Heart left ventricle (tissue), 16 donors: ENCODE measurements around the gene WNK2. TPM values are rescaled to one million over a fixed set of nuclear protein-coding genes. Genes with fewer than 3 reads are reported as not detected.

ENCODE experiments used
- ATAC-seq, 4 donors: fragments of 200-7000 bp; cut with Tn5 transposase; one replicate each; pipeline ENCODE4 v1.9.1; 2020 to 2022; ENCODE audit warnings: moderate library complexity in 4 of 4, mild to moderate bottlenecking in 3 of 4, moderate number of reproducible peaks in 1 of 4
- DNase-seq, 5 donors: peaks; one replicate each; pipeline ENCODE4 v3.0.0-alpha.2; 2020
- H3K27ac ChIP-seq, 12 donors: fragments of 200-600 bp; sonication (generic) in 4 of 12; one replicate each; pipeline versions ENCODE4 v1.5.0 to v1.8.0; 2016 to 2022; ENCODE audit warnings: mild to moderate bottlenecking in 2 of 12
- H3K27me3 ChIP-seq, 9 donors: fragments of 200-600 bp; sonication (generic) in 2 of 9; one replicate each; pipeline versions ENCODE4 v1.5.1 to v1.8.0; 2016 to 2022; ENCODE audit warnings: mild to moderate bottlenecking in 3 of 9
- H3K36me3 ChIP-seq, 9 donors: fragments of 200-600 bp; sonication (generic) in 2 of 9; one replicate each; pipeline versions ENCODE4 v1.5.0 to v1.8.0; 2018 to 2022; ENCODE audit warnings: mild to moderate bottlenecking in 2 of 9
- H3K4me1 ChIP-seq, 12 donors: fragments of 200-600 bp; sonication (generic) in 4 of 12; one replicate each; pipeline versions ENCODE4 v1.5.0 to v1.8.0; 2016 to 2022; ENCODE audit warnings: mild to moderate bottlenecking in 3 of 12
- H3K4me3 ChIP-seq, 12 donors: fragments of 200-600 bp; sonication (generic) in 4 of 12; one replicate each; pipeline versions ENCODE4 v1.5.0 to v1.8.0; 2017 to 2022; ENCODE audit warnings: mild to moderate bottlenecking in 9 of 12, moderate library complexity in 4 of 12
- H3K9me3 ChIP-seq, 12 donors: fragments of 200-600 bp; sonication (generic) in 4 of 12; one replicate each; pipeline versions ENCODE4 v1.5.0 to v1.8.0; 2016 to 2022; ENCODE audit warnings: mild to moderate bottlenecking in 1 of 12
- CTCF ChIP-seq, 12 donors: fragments of 200-600 bp; sonication (generic) in 4 of 12; IDR thresholded peaks; one replicate each; pipeline versions ENCODE4 v1.5.0 to v1.8.0; 2018 to 2022; ENCODE audit warnings: antibody characterized with exemption in 12 of 12, mild to moderate bottlenecking in 5 of 12
- POLR2A ChIP-seq, 2 donors: fragments of 450-650 bp; IDR thresholded peaks; one replicate each; pipeline ENCODE4 v1.6.1; 2017; ENCODE audit warnings: antibody characterized with exemption in 2 of 2, mild to moderate bottlenecking in 2 of 2, moderate library complexity in 2 of 2
- whole genome bisulfite sequencing, 4 donors: extraction: QIAGEN DNeasy Blood & Tissue Kit in 2 of 4; methylation state at CpG; one replicate each; pipeline versions ENCODE4 v1.1.5 to v1.1.7; 2013 to 2018; 5-methylcytosine and 5-hydroxymethylcytosine counted together
- intact Hi-C, 10 donors: fragments of 100-400 bp; cut with DNase I; formaldehyde crosslinking; loops; one replicate each; pipeline versions ENCODE4 v1.11.1 to v1.14.2; 2022
- polyA plus RNA-seq, 2 donors: library from polyadenylated mRNA; stranded (reverse); fragments of 200-250 nt; gene quantifications; one replicate each; pipeline ENCODE4 v1.2.3, GENCODE V29; 2013
- total RNA-seq, 9 donors: library from RNA; depleted of rRNA in 2 of 9; stranded (reverse); fragments of >200 nt in 2 of 9; fragmentation: NEBNext Ultra II Directional in 3 of 9; extraction: Animal tissue kit (Norgen Biotek cat#: 25700) in 3 of 9; gene quantifications; one replicate each; pipeline versions ENCODE4 v1.1.0 to v1.2.4, GENCODE V29; 2016 to 2023
- donor health status: ischemic (EF 13 %, LVEDD 7.1; RV severe dilation, severe dysfunction).
- donor health status: healthy with polysubstance abuse.
- donor health status: DM: no; HTN: yes; CAD: no.
- donor health status: DM: no; HTN: no; CAD: no.
- donor health status: ischemic (EF 25% LVEDD 6.9; RV normal size, moderate dysfunction).
- donor health status: ischemic (EF 25% LVEDD 5.7; RV mildly dilated, moderate dysfunction).
- donor health status: healthy.
- donor health status: DM: yes; HTN: yes; CAD: no.
- donor health status: ischemic (EF 35%, LVEDD 5.7; RV mildly dilated, moderate dysfunction).
- donor health status: nonischemic (EF 11% LVEDD 7.7; RV severe dilation, severe dysfunction).
- donor health status: DM: yes; HTN: yes; CAD: no.
- donor health status: PGD.
- donor health status: ischemic (EF 29% LVEDD 5.4; RV normal size, mild dysfunction).
- donor health status: nonischemic (EF 23%, LVEDD 6.1; RV moderate dilation, normal function).

WNK2 gene
- total and polyA plus RNA-seq, 11 donors = 29.4 to 206 (median 112) TPM

- Histone ChIP-seq H3K4me1 (peaks cover 0 to 57% (median 11%) of the 10 kb centered on the region in 12 donors), H3K27me3 (peaks cover 0 to 45% (median 0%) of the 10 kb centered on the region in 9 donors), H3K9me3 (no peaks in the 10 kb centered on the region), H3K4me3 (no peak overlapping the region), H3K27ac (peak overlapping the region in 1 of 12 donors; percentile 71), H3K36me3 (peaks cover 0 to 6% (median 0%) of the 10 kb centered on the region in 9 donors)
- intact Hi-C loops = no loop called here
- 82 to 89% (median 84%) methylated on average over 8 to 10 of the region's 10 CpGs for WGBS, 4 donors
- TF ChIP-seq CTCF (IDR thresholded peaks at IDR 0.05) (no peak), POLR2A (IDR thresholded peaks at IDR 0.05) (no peak)
- ATAC-seq (no peak), DNase-seq (peak in 1 of 5 donors; percentile 42)
Observed at GRCh38 chr9:93231716-93232115, 47.8 kb downstream of the WNK2 start.

GRCh38 chr9:93232388-93232960 is 48.5 kb downstream of the WNK2 start:
- H3K36me3 ChIP-seq = peaks cover 0 to 10% (median 0%) of the 10 kb centered on the region in 9 donors
- peak overlapping the region in 1 of 12 donors; percentile 12 for H3K27ac ChIP-seq
- intact Hi-C loops = no loop called here
- DNase-seq = peak in 1 of 5 donors; percentile 14
- no peak for ATAC-seq
- TF ChIP-seq POLR2A (IDR thresholded peaks at IDR 0.05) (no peak), CTCF (IDR thresholded peaks at IDR 0.05) (no peak)
- H3K27me3 ChIP-seq = peaks cover 0 to 43% (median 0%) of the 10 kb centered on the region in 9 donors
- peaks cover 0 to 54% (median 11%) of the 10 kb centered on the region in 12 donors for H3K4me1 ChIP-seq
- no peaks in the 10 kb centered on the region for H3K9me3 ChIP-seq
- no peak overlapping the region for H3K4me3 ChIP-seq
- 64 to 76% (median 69%) methylated on average over 12 of the region's 12 CpGs for WGBS, 4 donors

GRCh38 chr9:93233033-93233432 is 49.1 kb downstream of the WNK2 start:
- DNase-seq = peak in 1 of 5 donors; percentile 9
- Histone ChIP-seq H3K4me3 (no peak overlapping the region), H3K27me3 (peaks cover 0 to 43% (median 0%) of the 10 kb centered on the region in 9 donors), H3K27ac (no peak overlapping the region), H3K36me3 (peaks cover 0 to 11% (median 0%) of the 10 kb centered on the region in 9 donors), H3K4me1 (peaks cover 0 to 52% (median 11%) of the 10 kb centered on the region in 12 donors), H3K9me3 (no peaks in the 10 kb centered on the region)
- TF ChIP-seq POLR2A (IDR thresholded peaks at IDR 0.05) (no peak), CTCF (IDR thresholded peaks at IDR 0.05) (no peak)
- ATAC-seq = no peak
- intact Hi-C loops = no loop called here
- 61 to 79% (median 76%) methylated on average over 7 of the region's 7 CpGs for WGBS, 4 donors

- WGBS, 4 donors = 67 to 94% (median 70%) methylated on average over 3 to 15 of the region's 15 CpGs
- ATAC-seq (peak in 2 of 4 donors; percentile 3 to 8), DNase-seq (peak in 1 of 5 donors; percentile 56)
- intact Hi-C loops = no loop called here
- Histone ChIP-seq H3K27me3 (peaks cover 0 to 43% (median 0%) of the 10 kb centered on the region in 9 donors), H3K27ac (no peak overlapping the region), H3K4me1 (peaks cover 0 to 36% (median 11%) of the 10 kb centered on the region in 12 donors), H3K9me3 (no peaks in the 10 kb centered on the region), H3K4me3 (no peak overlapping the region), H3K36me3 (peaks cover 0 to 26% (median 0%) of the 10 kb centered on the region in 9 donors)
- no peak for TF ChIP-seq POLR2A (IDR thresholded peaks at IDR 0.05)
- no peak for TF ChIP-seq CTCF (IDR thresholded peaks at IDR 0.05)
Observed at GRCh38 chr9:93234600-93234999, 50.7 kb downstream of the WNK2 start.
